ENCODE measurements around the gene NTN4. TPM values are rescaled to one million over a fixed set of nuclear protein-coding genes. Genes with fewer than 3 reads are reported as not detected.

The NTN4 gene
- total and polyA plus RNA-seq, 10 of the 15 experiments (the other 5 are each of a cell fraction or from before 2014, with no cell fraction given): 0.15 TPM; not detected in 9

GRCh38 chr12:95611676-95612309 lies 178.8 kb downstream of the NTN4 start:
- Histone ChIP-seq H3K27me3 (replicated peaks in 1 of 2; ENCODE audit: control insufficient read depth in 2 of 2, insufficient read depth in 2 of 2, low read length in 1 of 2) (peaks cover 0 to 4% of the 10 kb centered on the region in 2 experiments; a peak in 2 of 4 replicates), H3K4me1 (ENCODE audit: control insufficient read depth, insufficient read depth, low read length) (no peaks in the 10 kb centered on the region), H3K27ac (ENCODE audit: control insufficient read depth, insufficient read depth) (no peak overlapping the region), H3K9ac (ENCODE audit: control insufficient read depth, insufficient read depth, low read length) (no peak overlapping the region), H3K79me2 (ENCODE audit: control insufficient read depth, insufficient read depth, low read length) (no peaks in the 10 kb centered on the region), H3K4me2 (ENCODE audit: control insufficient read depth, insufficient read depth) (no peak overlapping the region), H3K36me3 (ENCODE audit: control insufficient read depth in 2 of 2, insufficient read depth in 2 of 2, low read length in 1 of 2) (no peaks in the 10 kb centered on the region), H2AFZ (ENCODE audit: control insufficient read depth, low read depth, low read length) (no peak overlapping the region), H3K4me3 (no peak overlapping the region), H4K20me1 (ENCODE audit: control insufficient read depth, insufficient read depth) (no peaks in the 10 kb centered on the region), H3K9me3 (replicated peaks; ENCODE audit: control insufficient read depth, insufficient read depth, low read length) (no peaks in the 10 kb centered on the region)
- no TSS peak for BruUV-seq (replicated peaks)
- no peak for DNase-seq (ENCODE audit: low read depth, low spot score)
- ChIA-PET RAD21 (ENCODE audit: unreplicated experiment) (no interaction called here), POLR2A (interaction anchor here (0.6 kb wide), 1 partner anchor 38 kb away, joined by 3 read pairs; no protein-coding TSS in a partner anchor), SMC1A (ENCODE audit: uncharacterized antibody, unreplicated experiment) (interaction anchor here (0.9 to 1.0 kb wide), 2 partner anchors 18 to 205 kb away, joined by 3 to 4 read pairs; no protein-coding TSS in a partner anchor), CTCF (no interaction called here)
- 78% methylated on average over 2 of the region's 2 CpGs for WGBS (ENCODE audit: insufficient coverage, insufficient replicate concordance, low lambda C conversion rate, missing lambda C conversion rate)
- in situ Hi-C loops (cut with MboI): no loop called here
- no peak for TF ChIP-seq HDAC6 (IDR thresholded peaks at IDR 0.05; ENCODE audit: unreplicated experiment)
- intact Hi-C loops (cut with micrococcal nuclease; ENCODE audit: unreplicated experiment): no loop called here
- FAIRE-seq: no peak
- ATAC-seq: no peak

- DNase-seq (ENCODE audit: low read depth, low spot score): no peak
- Histone ChIP-seq H3K36me3 (ENCODE audit: control insufficient read depth in 2 of 2, insufficient read depth in 2 of 2, low read length in 1 of 2) (no peaks in the 10 kb centered on the region), H3K9ac (ENCODE audit: control insufficient read depth, insufficient read depth, low read length) (no peak overlapping the region), H3K27ac (ENCODE audit: control insufficient read depth, insufficient read depth) (no peak overlapping the region), H4K20me1 (ENCODE audit: control insufficient read depth, insufficient read depth) (no peaks in the 10 kb centered on the region), H3K4me1 (ENCODE audit: control insufficient read depth, insufficient read depth, low read length) (no peaks in the 10 kb centered on the region), H3K79me2 (ENCODE audit: control insufficient read depth, insufficient read depth, low read length) (no peaks in the 10 kb centered on the region), H3K27me3 (replicated peaks in 1 of 2; ENCODE audit: control insufficient read depth in 2 of 2, insufficient read depth in 2 of 2, low read length in 1 of 2) (peaks cover 0 to 6% of the 10 kb centered on the region in 2 experiments; a peak in 2 of 4 replicates), H3K9me3 (replicated peaks; ENCODE audit: control insufficient read depth, insufficient read depth, low read length) (no peaks in the 10 kb centered on the region), H2AFZ (ENCODE audit: control insufficient read depth, low read depth, low read length) (no peak overlapping the region), H3K4me3 (no peak overlapping the region), H3K4me2 (ENCODE audit: control insufficient read depth, insufficient read depth) (no peak overlapping the region)
- ATAC-seq: no peak
- no peak for TF ChIP-seq CBFB (IDR thresholded peaks at IDR 0.05; ENCODE audit: low read depth)
- TF ChIP-seq SMARCA5 (IDR thresholded peaks at IDR 0.05): no peak
- TF ChIP-seq RB1 (IDR thresholded peaks at IDR 0.05; ENCODE audit: borderline replicate concordance): no peak
- no peak for TF ChIP-seq SRF (IDR thresholded peaks at IDR 0.05; ENCODE audit: low read depth in 2 of 2, low read length in 2 of 2)
- no peak for TF ChIP-seq WRNIP1 (IDR thresholded peaks at IDR 0.05; ENCODE audit: borderline replicate concordance, low read depth, low read length)
- no TSS peak for BruUV-seq (replicated peaks)
- FAIRE-seq: no peak
- ChIA-PET POLR2A (no interaction called here), SMC1A (ENCODE audit: uncharacterized antibody, unreplicated experiment) (interaction anchor here (0.8 kb wide), 1 partner anchor 13 kb away, joined by 3 read pairs; no protein-coding TSS in a partner anchor), RAD21 (ENCODE audit: unreplicated experiment) (no interaction called here), CTCF (interaction anchor here (1.7 kb wide), 1 partner anchor 15 kb away, joined by 5 read pairs; no protein-coding TSS in a partner anchor)
- 20% methylated on average over 13 of the region's 13 CpGs for WGBS (ENCODE audit: insufficient coverage, insufficient replicate concordance, low lambda C conversion rate, missing lambda C conversion rate)
- intact Hi-C loops (cut with micrococcal nuclease; ENCODE audit: unreplicated experiment) (no loop called here), in situ Hi-C loops (cut with MboI) (no loop called here)
These were observed 182.1 kb downstream of the NTN4 start for GRCh38 chr12:95608252-95609033.

Small RNA genes within 50 kb of the gene (small RNA-seq; reads per million reads assigned to genes)
- gene RF00019: not detected
- gene RNU6-247P: not detected

Other genes starting within 250 kb of the NTN4 start
- gene USP44, start 239.3 kb downstream of the NTN4 start, total RNA-seq (2014; rRNA removed): not detected in 2 replicates
- not detected in 2 replicates for gene USP44, start 239.3 kb downstream of the NTN4 start, total RNA-seq (2014; rRNA removed; fragmentation: Illumina TruSeq; extraction: Trizol)
- 0.05 and 0.26 TPM in 2 replicates for gene USP44, start 239.3 kb downstream of the NTN4 start, total RNA-seq (2021)
- not detected in 2 replicates for gene USP44, start 239.3 kb downstream of the NTN4 start, polyA plus RNA-seq (2011; rRNA removed)
- gene USP44, start 239.3 kb downstream of the NTN4 start, polyA plus RNA-seq (2014; fragmentation: Illumina TruSeq; extraction: Trizol): not detected in 2 replicates
- under 1 TPM in 1 of 2 experiments, not detected in 1; 0.02 TPM for gene USP44, start 239.3 kb downstream of the NTN4 start, polyA plus RNA-seq (2014; fragmentation: Nextera tagmentation; extraction: Ambion mirVana)
- gene USP44, start 239.3 kb downstream of the NTN4 start, polyA plus RNA-seq (2014; rRNA removed): not detected in 2 replicates
- under 1 TPM; 0.11 to 0.13 TPM for gene USP44, start 239.3 kb downstream of the NTN4 start, polyA plus RNA-seq (2016; fragmentation: Nextera tagmentation; extraction: Ambion mirVana)
- 36.5 and 37.8 TPM in 2 replicates for gene SNRPF, start 68.2 kb upstream of the NTN4 start, total RNA-seq (2014; rRNA removed)
- 73.6 and 78.8 TPM in 2 replicates for gene SNRPF, start 68.2 kb upstream of the NTN4 start, total RNA-seq (2014; rRNA removed; fragmentation: Illumina TruSeq; extraction: Trizol)
- 42.9 and 48.2 TPM in 2 replicates for gene SNRPF, start 68.2 kb upstream of the NTN4 start, total RNA-seq (2021)
- 32.9 and 54.8 TPM in 2 replicates for gene SNRPF, start 68.2 kb upstream of the NTN4 start, polyA plus RNA-seq (2011; rRNA removed)
- gene SNRPF, start 68.2 kb upstream of the NTN4 start, polyA plus RNA-seq (2014; fragmentation: Illumina TruSeq; extraction: Trizol): 66.8 and 77.0 TPM in 2 replicates
- 100 to 1,000 TPM; 187 to 204 TPM for gene SNRPF, start 68.2 kb upstream of the NTN4 start, polyA plus RNA-seq (2014; fragmentation: Nextera tagmentation; extraction: Ambion mirVana)
- 43.4 and 44.1 TPM in 2 replicates for gene SNRPF, start 68.2 kb upstream of the NTN4 start, polyA plus RNA-seq (2014; rRNA removed)
- gene SNRPF, start 68.2 kb upstream of the NTN4 start, polyA plus RNA-seq (2016; fragmentation: Nextera tagmentation; extraction: Ambion mirVana): 100 to 1,000 TPM; 151 to 171 TPM
- gene CCDC38, start 151.8 kb upstream of the NTN4 start, total RNA-seq (2014; rRNA removed): not detected in 2 replicates
- gene CCDC38, start 151.8 kb upstream of the NTN4 start, total RNA-seq (2014; rRNA removed; fragmentation: Illumina TruSeq; extraction: Trizol): not detected in 2 replicates
- 0.08 TPM in 1 of 2 replicates, not detected in the other for gene CCDC38, start 151.8 kb upstream of the NTN4 start, total RNA-seq (2021)
- gene CCDC38, start 151.8 kb upstream of the NTN4 start, polyA plus RNA-seq (2011; rRNA removed): 0.04 TPM in 2 replicates
- not detected in 2 replicates for gene CCDC38, start 151.8 kb upstream of the NTN4 start, polyA plus RNA-seq (2014; fragmentation: Illumina TruSeq; extraction: Trizol)
- not detected for gene CCDC38, start 151.8 kb upstream of the NTN4 start, polyA plus RNA-seq (2014; fragmentation: Nextera tagmentation; extraction: Ambion mirVana)
- 0.06 TPM in 1 of 2 replicates, not detected in the other for gene CCDC38, start 151.8 kb upstream of the NTN4 start, polyA plus RNA-seq (2014; rRNA removed)
- gene CCDC38, start 151.8 kb upstream of the NTN4 start, polyA plus RNA-seq (2016; fragmentation: Nextera tagmentation; extraction: Ambion mirVana): under 1 TPM in 1 of 2 experiments, not detected in 1; 0.05 TPM
- gene AMDHD1, start 152.6 kb upstream of the NTN4 start, total RNA-seq (2014; rRNA removed): 0.06 and 0.22 TPM in 2 replicates
- not detected in 2 replicates for gene AMDHD1, start 152.6 kb upstream of the NTN4 start, total RNA-seq (2014; rRNA removed; fragmentation: Illumina TruSeq; extraction: Trizol)
- gene AMDHD1, start 152.6 kb upstream of the NTN4 start, total RNA-seq (2021): 0.15 TPM in 1 of 2 replicates, not detected in the other
- gene AMDHD1, start 152.6 kb upstream of the NTN4 start, polyA plus RNA-seq (2011; rRNA removed): 0.09 and 0.11 TPM in 2 replicates
- 0.28 and 0.33 TPM in 2 replicates for gene AMDHD1, start 152.6 kb upstream of the NTN4 start, polyA plus RNA-seq (2014; fragmentation: Illumina TruSeq; extraction: Trizol)
- gene AMDHD1, start 152.6 kb upstream of the NTN4 start, polyA plus RNA-seq (2014; fragmentation: Nextera tagmentation; extraction: Ambion mirVana): not detected
- 0.04 and 0.06 TPM in 2 replicates for gene AMDHD1, start 152.6 kb upstream of the NTN4 start, polyA plus RNA-seq (2014; rRNA removed)
- under 1 TPM in 1 of 2 experiments, not detected in 1; 0.16 TPM for gene AMDHD1, start 152.6 kb upstream of the NTN4 start, polyA plus RNA-seq (2016; fragmentation: Nextera tagmentation; extraction: Ambion mirVana)
- gene HAL, start 205.6 kb upstream of the NTN4 start, total RNA-seq (2014; rRNA removed): 0.45 TPM in 1 of 2 replicates, not detected in the other
- 0.04 TPM in 1 of 2 replicates, not detected in the other for gene HAL, start 205.6 kb upstream of the NTN4 start, total RNA-seq (2014; rRNA removed; fragmentation: Illumina TruSeq; extraction: Trizol)
- gene HAL, start 205.6 kb upstream of the NTN4 start, total RNA-seq (2021): 0.11 and 0.18 TPM in 2 replicates
- gene HAL, start 205.6 kb upstream of the NTN4 start, polyA plus RNA-seq (2011; rRNA removed): 0.10 and 0.14 TPM in 2 replicates
- gene HAL, start 205.6 kb upstream of the NTN4 start, polyA plus RNA-seq (2014; fragmentation: Illumina TruSeq; extraction: Trizol): 0.06 and 0.52 TPM in 2 replicates
- under 1 TPM; 0.08 to 0.13 TPM for gene HAL, start 205.6 kb upstream of the NTN4 start, polyA plus RNA-seq (2014; fragmentation: Nextera tagmentation; extraction: Ambion mirVana)
- 0.13 and 0.38 TPM in 2 replicates for gene HAL, start 205.6 kb upstream of the NTN4 start, polyA plus RNA-seq (2014; rRNA removed)
- under 1 TPM in 1 of 2 experiments, not detected in 1; 0.19 TPM for gene HAL, start 205.6 kb upstream of the NTN4 start, polyA plus RNA-seq (2016; fragmentation: Nextera tagmentation; extraction: Ambion mirVana)
- gene LTA4H, start 244.8 kb upstream of the NTN4 start, total RNA-seq (2014; rRNA removed): 46.5 and 55.0 TPM in 2 replicates
- 63.1 and 63.4 TPM in 2 replicates for gene LTA4H, start 244.8 kb upstream of the NTN4 start, total RNA-seq (2014; rRNA removed; fragmentation: Illumina TruSeq; extraction: Trizol)
- 44.7 and 45.9 TPM in 2 replicates for gene LTA4H, start 244.8 kb upstream of the NTN4 start, total RNA-seq (2021)
- 106 and 161 TPM in 2 replicates for gene LTA4H, start 244.8 kb upstream of the NTN4 start, polyA plus RNA-seq (2011; rRNA removed)
- 73.6 and 99.5 TPM in 2 replicates for gene LTA4H, start 244.8 kb upstream of the NTN4 start, polyA plus RNA-seq (2014; fragmentation: Illumina TruSeq; extraction: Trizol)
- gene LTA4H, start 244.8 kb upstream of the NTN4 start, polyA plus RNA-seq (2014; fragmentation: Nextera tagmentation; extraction: Ambion mirVana): 10 to 100 TPM; 47.2 to 47.4 TPM
- gene LTA4H, start 244.8 kb upstream of the NTN4 start, polyA plus RNA-seq (2014; rRNA removed): 47.6 and 51.3 TPM in 2 replicates
- 10 to 100 TPM; 43.9 to 45.9 TPM for gene LTA4H, start 244.8 kb upstream of the NTN4 start, polyA plus RNA-seq (2016; fragmentation: Nextera tagmentation; extraction: Ambion mirVana)